Left cardiac atrium (tissue), 4 donors: ENCODE data around the gene SYCE1L. TPM values are rescaled to one million over a fixed set of nuclear protein-coding genes. Genes with fewer than 3 reads are reported as not detected.

Experiments used
- ATAC-seq, 2 donors: fragments of 200-7000 bp; cut with Tn5 transposase; one replicate each; pipeline ENCODE4 v1.9.1; 2020; ENCODE audit warnings: mild to moderate bottlenecking in 2 of 2, moderate library complexity in 2 of 2
- DNase-seq: peaks from one replicate; pipeline ENCODE4 v3.0.0-alpha.2; 2020
- intact Hi-C, 2 donors: fragments of 100-400 bp; cut with DNase I; formaldehyde crosslinking; loops; one replicate each; pipeline versions ENCODE4 v1.14.1 to v1.15.1; 2022 to 2023
- total RNA-seq, 2 donors: library from RNA; stranded (reverse); fragmentation: NEBNext Ultra II Directional; extraction: Animal tissue kit (Norgen Biotek cat#: 25700); gene quantifications; one replicate each; pipeline ENCODE4 v1.2.1, GENCODE V29; 2021
- donor health status: DM: no; HTN: yes; CAD: no.
- donor health status: DM: no; HTN: yes; CAD: no; lungs with severe emphysema.
- donor health status: DM: yes; HTN: yes; CAD: no.
- donor health status: Dilated cardiomyopathy.

The SYCE1L gene
- total RNA-seq, 2 donors from 2014 or later = 1.1 to 2.7 TPM

DNA sequence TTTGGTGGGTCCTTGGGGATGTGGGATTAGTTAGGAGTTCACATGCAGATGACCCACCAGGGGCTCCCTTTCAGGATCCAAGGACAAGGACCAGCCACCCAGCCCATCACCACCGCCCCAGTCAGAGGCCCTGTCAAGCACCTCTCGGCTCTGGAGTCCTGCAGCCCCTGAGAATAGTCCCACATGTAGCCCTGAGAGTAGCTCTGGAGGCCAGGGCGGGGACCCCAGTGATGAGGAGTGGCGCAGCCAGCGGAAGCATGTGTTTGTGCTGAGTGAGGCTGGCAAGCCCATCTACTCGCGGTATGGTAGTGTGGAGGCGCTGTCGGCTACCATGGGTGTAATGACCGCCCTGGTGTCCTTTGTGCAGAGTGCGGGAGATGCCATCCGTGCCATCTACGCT lies 5.8 kb upstream of the SYCE1L start:
- intact Hi-C loops = no loop called here
- DNase-seq (no peak), ATAC-seq (no peak)

DNA sequence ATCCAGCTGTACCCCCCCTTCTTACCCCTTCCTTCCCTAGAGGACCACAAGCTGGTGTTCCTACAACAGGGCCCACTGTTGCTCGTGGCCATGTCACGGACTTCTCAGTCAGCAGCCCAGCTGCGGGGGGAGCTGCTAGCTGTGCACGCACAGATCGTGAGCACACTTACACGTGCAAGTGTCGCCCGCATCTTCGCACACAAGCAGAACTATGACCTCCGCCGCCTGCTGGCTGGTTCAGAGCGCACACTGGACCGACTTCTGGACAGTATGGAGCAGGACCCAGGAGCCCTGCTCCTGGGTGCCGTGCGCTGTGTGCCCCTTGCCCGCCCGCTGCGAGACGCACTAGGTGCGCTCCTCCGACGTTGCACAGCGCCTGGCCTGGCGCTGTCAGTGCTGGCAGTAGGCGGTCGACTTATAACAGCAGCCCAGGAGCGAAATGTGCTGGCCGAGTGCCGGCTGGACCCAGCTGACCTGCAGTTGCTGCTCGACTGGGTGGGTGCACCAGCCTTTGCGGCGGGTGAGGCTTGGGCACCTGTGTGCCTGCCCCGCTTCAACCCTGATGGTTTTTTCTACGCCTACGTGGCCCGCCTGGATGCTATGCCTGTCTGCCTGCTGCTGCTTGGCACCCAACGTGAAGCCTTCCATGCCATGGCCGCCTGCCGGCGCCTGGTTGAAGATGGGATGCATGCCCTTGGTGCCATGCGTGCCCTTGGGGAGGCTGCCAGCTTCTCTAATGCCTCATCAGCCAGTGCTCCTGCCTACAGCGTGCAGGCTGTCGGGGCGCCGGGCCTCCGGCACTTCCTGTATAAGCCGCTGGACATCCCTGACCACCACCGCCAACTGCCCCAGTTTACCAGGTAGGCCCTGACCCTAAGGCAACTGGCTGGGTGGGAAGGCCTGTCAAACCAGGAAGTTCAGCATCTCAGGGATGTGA lies 4.6 kb upstream of the SYCE1L start:
- intact Hi-C loops = no loop called here
- no peak for ATAC-seq

DNA sequence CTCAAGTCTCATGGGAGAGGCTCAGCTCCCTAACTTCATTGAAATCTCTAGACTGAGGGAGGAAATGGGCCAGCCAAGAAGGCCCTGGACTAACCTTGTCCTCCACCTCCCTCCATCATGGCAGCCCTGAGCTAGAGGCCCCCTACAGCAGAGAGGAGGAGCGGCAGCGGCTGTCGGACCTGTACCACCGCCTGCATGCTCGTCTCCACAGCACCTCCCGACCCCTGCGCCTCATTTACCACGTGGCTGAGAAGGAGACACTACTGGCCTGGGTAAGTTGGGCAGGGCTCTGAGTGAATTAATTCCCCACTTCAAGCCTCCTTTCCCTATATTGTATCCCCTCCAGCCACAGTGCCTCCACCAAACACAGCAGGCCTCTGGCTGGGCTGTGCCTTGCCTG lies 3.8 kb upstream of the SYCE1L start:
- no peak for DNase-seq
- ATAC-seq = no peak
- intact Hi-C loops = no loop called here

More for the DNA sequence above, 4.6 kb upstream of the SYCE1L start:
- DNase-seq = no peak

DNA sequence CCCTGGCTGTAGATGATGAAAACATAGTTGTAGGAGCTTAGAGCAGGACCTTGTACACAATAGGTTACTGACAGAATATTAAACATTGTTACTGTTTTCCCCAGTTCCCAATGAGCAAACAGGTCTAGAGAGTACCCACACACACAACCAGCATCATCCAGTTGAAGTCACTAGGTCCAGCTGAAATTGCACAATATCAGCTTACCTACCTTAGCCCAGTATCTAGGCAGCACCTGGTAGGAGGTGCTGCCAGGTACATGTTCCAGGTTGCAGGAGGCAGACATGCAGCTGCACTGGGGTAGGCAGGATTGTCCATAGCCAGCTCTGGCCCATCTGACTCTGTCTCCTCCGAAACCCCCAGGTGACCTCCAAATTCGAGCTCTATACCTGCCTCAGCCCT lies 1.5 kb upstream of the SYCE1L start:
- intact Hi-C loops = no loop called here
- DNase-seq (no peak), ATAC-seq (no peak)

DNA sequence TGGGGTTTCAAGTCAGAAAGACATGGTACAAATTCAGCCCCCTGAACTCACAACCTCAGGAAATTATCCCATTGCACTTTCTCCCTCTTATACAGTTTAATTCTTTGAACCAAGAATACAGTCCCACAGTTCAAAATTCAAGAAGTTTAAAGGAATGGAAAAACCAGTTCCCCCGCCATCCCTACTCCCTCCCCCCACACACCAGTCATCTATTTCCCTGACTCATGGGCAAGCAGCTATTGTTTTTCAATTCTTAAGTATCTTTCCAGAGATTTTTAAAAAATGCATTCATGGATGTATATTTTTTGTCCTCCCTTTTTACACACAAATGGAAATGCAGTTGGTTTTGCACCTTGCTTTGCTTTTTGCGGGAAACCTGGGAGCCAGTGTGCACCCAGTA lies 7.3 kb downstream of the SYCE1L start:
- ATAC-seq (no peak), DNase-seq (no peak)
- intact Hi-C loops = no loop called here

DNA sequence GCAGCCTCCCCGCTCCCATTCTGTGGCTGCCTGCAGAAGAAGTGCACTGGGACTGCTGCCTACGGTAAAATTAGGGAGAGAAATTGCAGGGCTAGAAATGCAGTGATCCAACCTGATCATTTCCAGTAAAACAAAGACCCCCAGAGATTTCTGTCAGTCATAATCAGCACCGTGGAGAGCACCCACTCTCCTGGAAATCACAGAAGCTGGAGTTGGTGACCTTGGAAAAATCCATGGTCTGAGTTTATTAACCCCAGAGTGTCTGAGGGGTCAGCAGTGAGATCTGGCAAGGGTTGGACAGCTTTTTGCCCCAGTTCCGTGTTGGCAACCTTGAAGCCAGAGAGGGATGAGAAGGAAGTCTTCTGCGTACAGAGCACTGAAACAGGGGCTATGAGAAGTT lies 7.8 kb downstream of the SYCE1L start:
- DNase-seq = no peak
- intact Hi-C loops = no loop called here
- no peak for ATAC-seq

DNA sequence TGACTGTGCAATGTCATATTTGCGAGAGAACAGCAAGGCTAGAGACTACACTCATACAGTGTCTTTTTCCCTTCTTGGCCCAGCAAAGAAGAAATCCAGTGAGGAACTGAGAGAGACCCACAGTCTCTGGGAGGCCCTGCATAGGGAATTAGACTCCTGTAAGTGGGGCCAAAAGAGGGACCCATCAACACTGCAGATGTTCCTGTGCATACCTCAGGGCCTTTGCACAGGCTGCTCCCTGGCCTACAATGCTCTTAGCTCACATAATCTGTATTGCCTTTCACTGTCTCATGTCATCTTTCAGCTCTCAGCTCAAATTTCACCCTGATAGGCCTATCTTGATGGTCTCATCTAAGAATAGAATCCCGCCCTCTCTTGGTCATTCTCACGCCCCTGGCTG lies 9.2 kb downstream of the SYCE1L start:
- ATAC-seq (no peak), DNase-seq (no peak)
- intact Hi-C loops = no loop called here

DNA sequence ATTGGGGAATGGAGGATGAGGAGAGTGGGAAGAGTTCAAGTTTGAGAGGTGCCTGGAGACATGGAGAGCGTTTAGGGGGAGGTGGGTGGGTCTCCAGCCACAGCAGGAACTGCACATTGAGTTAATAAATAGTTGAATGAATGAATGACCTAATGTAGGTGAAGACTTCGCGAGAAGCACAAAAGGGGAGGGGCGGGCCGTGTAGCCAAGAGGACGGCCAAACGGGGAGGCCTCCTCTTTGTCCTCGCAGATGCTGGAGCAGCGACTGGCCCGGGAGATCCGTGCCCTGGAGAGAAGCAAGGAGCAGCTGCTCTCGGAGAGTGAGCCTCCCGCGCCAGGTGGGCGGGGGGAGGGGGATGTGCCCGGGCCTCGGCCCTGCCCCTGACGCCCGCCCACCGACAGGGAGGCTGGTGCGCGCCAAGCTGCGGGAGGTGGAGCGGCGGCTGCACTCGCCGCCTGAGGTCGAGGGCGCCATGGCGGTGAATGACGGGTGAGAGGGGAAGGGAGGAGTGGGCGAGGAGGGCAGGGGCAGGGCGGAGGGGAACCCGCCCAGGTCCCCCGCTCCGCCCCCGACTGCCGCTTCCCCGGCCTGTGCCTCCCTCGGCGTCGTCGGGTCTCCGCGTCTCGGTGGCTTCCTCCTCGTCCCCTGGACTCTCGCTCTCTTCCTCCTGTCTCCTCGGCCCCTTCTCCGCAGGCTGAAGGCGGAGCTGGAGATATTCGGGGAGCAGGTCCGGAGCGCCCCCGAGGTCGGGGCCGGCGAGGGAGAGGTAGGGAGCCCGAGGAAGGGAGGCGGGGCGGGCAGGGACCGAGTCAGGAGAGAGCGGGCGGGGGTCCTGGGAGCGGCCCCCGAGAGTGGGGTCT lies 12.9 kb downstream of the SYCE1L start:
- intact Hi-C loops = no loop called here
- DNase-seq = peak; percentile 67

DNA sequence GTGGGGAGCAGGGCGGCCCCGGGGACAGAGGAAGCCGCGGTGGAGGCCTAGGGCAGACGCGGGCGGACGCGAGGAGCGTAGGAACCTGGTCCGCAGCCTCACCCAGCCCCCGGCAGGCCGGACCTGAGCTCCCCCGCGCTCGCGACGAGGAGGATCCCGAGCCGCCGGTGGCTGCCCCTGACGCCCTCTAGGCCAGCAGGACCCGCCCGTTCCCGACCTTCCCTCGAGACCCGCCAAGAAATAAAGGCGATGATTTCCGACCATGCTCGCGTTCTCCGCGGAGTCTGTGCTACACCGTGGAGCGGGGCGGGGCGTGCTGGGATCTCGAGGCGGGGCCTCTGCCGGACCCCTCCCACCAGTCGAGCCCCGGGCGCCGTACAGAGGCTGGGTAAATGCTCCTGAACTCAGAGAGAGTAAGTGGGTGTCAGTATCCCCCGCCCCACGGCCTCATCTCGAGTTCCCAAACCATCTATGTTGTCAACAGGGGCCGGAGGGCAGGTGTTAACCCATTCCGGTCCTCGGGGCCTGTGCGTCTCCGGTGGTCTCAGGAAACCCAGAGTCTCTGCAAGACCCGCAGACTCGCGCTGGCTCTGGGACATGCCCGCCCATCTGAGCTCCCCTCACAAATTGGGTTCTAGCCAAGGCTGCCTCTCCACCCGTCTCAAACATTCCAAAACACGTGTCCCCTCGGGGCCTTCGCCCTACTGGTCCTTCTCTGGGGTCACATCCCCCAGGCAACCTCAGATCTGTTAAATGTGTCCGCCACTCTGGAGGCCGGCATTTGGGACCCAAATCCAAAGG lies 13.7 kb downstream of the SYCE1L start:
- peak; percentile 89 to 90 for ATAC-seq
- intact Hi-C loops = no loop called here

More for the DNA sequence above, 12.9 kb downstream of the SYCE1L start:
- ATAC-seq = peak; percentile 62 to 77

DNA sequence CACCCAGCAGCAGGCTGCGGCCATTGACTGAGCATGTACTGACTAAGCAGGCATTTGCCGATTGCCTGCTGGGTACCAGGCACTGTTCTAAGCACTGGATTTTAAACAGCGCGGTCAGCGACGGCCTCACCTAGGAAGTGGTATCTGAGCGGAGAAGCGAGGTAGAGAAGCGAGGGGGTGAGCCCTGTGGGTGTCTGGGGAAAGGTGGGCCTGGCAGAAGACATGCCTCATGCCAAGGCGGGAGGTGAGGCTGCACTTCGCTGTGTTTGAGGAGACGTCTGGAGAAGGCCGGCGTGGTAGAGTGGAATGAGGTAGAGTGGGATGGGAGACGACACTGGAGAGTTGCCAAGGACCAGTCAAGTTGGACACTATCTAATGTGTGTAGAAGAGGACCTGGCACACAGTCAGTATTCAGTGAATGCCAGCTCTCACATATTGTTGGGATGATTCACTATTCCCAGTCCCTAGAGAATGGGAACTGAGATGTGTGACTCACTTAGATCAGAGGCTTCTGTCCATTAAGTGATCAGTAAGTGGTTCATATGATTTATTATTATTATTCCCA lies 14.4 kb downstream of the SYCE1L start:
- intact Hi-C loops = no loop called here
- DNase-seq = peak; percentile 63
- ATAC-seq = peak; percentile 58 to 80

More for the DNA sequence above, 13.7 kb downstream of the SYCE1L start:
- peak; percentile 77 for DNase-seq

DNA sequence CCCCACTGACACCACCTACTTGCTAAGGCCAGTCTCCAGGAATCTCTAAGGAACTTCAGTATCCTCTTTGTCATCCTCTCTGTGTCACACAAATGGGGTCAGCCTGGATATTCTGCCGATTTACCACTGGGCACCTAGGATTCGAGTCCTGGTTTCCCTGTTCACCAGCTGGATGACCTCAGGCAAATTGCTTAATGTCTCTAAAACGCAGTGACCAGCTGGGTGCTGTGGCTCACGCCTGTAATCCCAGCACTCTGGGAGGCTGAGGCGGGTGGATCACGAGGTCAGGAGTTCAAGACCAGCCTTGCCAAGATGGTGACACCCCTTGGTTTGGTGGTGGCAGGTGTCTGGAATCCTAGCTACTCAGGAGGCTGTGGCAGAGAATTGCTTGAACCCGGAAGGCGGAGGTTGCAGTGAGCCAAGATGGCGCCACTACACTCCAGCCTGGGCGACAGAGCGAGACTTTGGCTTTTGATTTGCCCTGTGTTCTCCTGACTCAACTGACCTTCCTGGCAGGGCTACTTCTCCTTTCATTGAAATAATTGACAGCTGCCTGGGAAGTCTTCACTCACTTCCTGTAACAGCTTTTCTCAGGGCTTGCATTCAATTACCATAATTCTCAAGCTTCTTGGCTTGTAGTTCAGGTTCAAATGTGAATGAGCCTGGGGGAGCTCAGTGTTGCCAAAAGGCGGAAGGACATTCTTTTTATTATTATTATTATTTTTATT lies 15.4 kb downstream of the SYCE1L start:
- DNase-seq (no peak), ATAC-seq (no peak)
- intact Hi-C loops = no loop called here

DNA sequence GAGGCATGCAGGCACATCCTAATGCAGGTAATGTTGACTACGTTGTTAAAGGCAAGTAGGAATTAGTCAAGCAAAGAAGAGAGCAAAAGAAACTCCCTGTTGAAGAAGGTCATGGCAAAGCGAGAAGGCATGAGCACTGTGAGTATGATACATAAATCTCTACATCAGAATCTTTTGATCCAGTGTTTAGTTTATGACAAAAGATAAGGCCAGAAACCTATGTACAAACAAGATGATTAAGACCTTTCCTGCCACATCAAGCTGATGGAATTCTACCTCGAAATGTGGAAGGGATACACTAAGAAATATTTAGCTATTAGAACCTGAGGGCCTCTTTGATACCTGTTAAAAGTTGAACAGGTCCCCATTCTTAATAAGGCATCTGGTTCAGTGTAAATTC lies 20.2 kb downstream of the SYCE1L start:
- intact Hi-C loops = no loop called here
- DNase-seq (no peak), ATAC-seq (no peak)

DNA sequence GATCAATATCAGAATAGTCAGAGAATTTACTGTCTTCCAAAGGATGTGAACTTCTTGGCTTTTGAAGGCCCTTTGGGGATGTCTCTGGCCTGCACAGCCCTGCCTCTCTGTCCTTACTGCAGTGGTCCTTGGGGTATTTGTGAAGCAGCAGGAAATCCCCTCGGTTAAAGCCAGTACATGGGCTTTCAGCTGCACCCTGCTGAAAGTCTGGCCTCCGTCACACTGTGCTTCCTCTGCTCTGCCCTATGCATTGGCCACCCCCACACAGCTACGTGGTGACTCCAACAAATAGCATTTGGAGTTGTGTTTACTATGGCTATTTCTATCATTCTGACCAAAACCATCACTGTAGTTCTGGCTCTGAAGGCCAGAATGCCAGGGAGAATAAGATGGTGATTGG lies 21.2 kb downstream of the SYCE1L start:
- ATAC-seq = no peak
- intact Hi-C loops = no loop called here
- DNase-seq = no peak

DNA sequence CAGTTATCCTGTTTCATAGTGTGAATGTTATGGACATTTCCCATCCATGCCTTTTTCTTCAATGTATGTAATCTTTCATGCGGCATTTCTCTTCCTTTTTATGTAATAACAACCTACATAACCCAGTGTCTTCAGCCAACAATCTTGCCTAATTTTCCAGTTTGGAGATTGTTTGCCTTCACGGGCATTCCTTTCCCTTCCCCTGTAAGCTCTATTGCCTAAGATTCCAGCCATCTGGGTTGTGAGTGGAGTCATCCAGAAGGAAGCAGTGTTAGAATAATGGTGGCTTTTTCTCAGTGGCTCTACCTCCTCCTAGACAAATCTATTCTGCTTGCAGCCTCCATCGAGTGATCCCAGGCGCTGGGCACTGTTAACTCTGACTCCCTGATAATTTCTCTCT lies 22.3 kb downstream of the SYCE1L start:
- ATAC-seq (no peak), DNase-seq (no peak)
- intact Hi-C loops = no loop called here

DNA sequence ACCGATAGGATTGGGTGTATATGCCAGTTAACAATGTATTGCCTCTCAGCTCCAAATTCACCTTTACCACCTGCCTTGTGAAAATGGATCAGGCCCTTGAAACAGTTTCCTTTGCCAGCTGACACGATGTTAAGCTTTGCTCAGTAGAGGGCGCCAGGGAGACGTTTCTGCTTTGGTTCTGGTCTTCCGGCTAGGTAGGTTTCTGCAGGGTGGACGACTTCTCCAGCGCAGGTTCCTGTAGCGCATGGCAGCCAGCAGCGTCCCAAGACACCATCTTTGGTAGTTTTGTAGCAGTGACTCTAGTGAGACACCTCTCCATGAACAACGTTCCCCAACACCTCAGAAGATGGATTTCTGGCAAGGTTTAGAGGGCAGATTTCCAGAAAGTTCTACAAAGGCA lies 24.0 kb downstream of the SYCE1L start:
- ATAC-seq = no peak
- DNase-seq = no peak
- intact Hi-C loops = no loop called here

DNA sequence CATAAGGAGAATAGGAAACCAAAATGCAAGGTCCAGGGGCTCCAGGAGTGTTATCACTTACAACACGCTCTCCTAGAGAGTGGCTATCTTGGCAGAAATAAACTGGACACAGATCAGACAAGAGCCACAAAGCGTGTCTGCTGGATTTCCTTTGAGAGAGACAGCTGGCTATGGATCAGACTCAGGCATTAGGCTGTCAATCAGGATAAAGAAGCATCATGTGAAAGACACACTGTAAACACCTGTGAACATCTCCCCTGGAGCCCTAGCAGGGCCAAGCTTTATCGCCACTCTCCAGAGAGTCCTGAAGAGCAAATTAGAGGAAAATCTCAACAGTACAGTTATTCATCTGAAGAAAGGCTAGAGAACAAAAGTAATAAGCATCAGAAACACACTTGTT lies 26.0 kb downstream of the SYCE1L start:
- ATAC-seq = no peak
- intact Hi-C loops = no loop called here
- DNase-seq = no peak

DNA sequence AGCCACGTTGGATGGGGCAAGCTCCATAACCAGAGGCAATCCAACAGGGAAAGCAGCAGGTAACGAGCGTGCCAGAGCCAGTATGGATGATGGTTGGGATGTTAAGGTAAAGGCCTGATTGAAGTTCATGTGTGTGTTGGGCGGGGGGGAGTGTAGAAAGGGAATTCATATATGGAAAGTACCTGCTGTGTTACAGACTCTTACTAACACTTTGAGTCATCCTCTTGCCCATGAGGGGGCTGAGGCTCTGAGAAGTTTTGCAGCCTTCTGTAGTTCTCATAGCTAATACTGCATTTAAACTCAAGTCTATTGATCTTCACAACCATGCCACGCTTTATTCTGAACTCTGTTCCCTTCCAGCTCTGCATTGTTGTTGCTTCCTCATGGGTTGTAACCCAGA lies 28.5 kb downstream of the SYCE1L start:
- ATAC-seq = no peak
- DNase-seq = no peak
- intact Hi-C loops = no loop called here

DNA sequence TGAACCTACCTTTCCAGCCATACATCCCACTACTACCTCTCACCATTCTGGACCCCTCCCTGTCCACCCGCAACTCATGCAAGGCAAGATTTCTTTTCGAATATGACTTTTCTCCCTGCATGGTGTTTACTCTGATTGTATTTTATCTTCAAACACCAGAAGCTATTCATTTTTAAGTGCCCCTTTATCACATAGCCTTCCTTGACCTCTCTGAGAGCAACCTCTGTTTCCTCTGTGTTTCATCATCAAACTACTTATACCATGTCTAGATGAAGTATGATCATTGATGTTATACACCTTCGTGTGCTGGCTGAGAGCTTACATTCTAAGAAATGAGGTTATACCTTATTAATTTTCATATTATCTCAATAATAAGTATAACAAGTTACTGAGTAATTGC lies 31.8 kb downstream of the SYCE1L start:
- ATAC-seq (no peak), DNase-seq (no peak)
- intact Hi-C loops = loop anchor here in 1 of 2 donors (10.0 kb wide), 1 partner anchor 424 kb away; no protein-coding TSS in a partner anchor
